B cell (primary cell): Measurements from ENCODE around the gene SFTPB.

Experiments
- CTCF ChIP-seq: fragments of 200-600 bp; IDR thresholded peaks from one replicate; pipeline ENCODE4 v1.8.0; 2022; ENCODE audit warnings: antibody characterized with exemption, mild to moderate bottlenecking
- EZH2 ChIP-seq: IDR thresholded peaks from 2 replicates; pipeline ENCODE4 v1.6.1; 2012; ENCODE audit warnings: borderline replicate concordance, low read depth, mild to moderate bottlenecking, moderate library complexity, low read length; ENCODE audit not compliant: insufficient read depth, poor library complexity, severe bottlenecking

GRCh38 chr2:85647823-85648526 lies 20.0 kb downstream of the SFTPB start:
- TF ChIP-seq CTCF = no peak
- TF ChIP-seq EZH2 = no peak
